GM23248 (cell line): ENCODE data around the gene VSTM1. TPM values are rescaled to one million over a fixed set of nuclear protein-coding genes. Genes with fewer than 3 reads are reported as not detected.

Source experiments
- DNase-seq: peaks from one replicate; pipeline ENCODE4 v3.0.0-alpha.2; 2015
- H2AFZ ChIP-seq: fragments of 200-600 bp; sonication (generic); 2 replicates; pipeline ENCODE4 v1.6.1; 2016; ENCODE audit warnings: antibody characterized with exemption
- H3F3A ChIP-seq: fragments of 200-600 bp; sonication (generic); 2 replicates; pipeline ENCODE4 v1.6.1; 2016; ENCODE audit warnings: mild to moderate bottlenecking, antibody characterized with exemption, mixed run types; ENCODE audit not compliant: insufficient read depth
- H3K27ac ChIP-seq: fragments of 200-600 bp; sonication (generic); 2 replicates; pipeline ENCODE4 v1.5.1; 2016; ENCODE audit warnings: mild to moderate bottlenecking
- H3K27me3 ChIP-seq: fragments of 200-600 bp; sonication (generic); replicated peaks from 2 replicates; pipeline ENCODE4 v1.6.1; 2016; ENCODE audit warnings: mild to moderate bottlenecking; ENCODE audit not compliant: insufficient read depth
- H3K36me3 ChIP-seq: fragments of 200-600 bp; sonication (generic); 2 replicates; pipeline ENCODE4 v1.6.1; 2016; ENCODE audit warnings: low read depth, mild to moderate bottlenecking
- H3K4me1 ChIP-seq: fragments of 200-600 bp; sonication (generic); 2 replicates; pipeline ENCODE4 v1.6.1; 2016; ENCODE audit warnings: mild to moderate bottlenecking; ENCODE audit not compliant: insufficient read depth
- H3K4me2 ChIP-seq: fragments of 200-600 bp; sonication (generic); one replicate; pipeline ENCODE4 v1.6.1; 2016; ENCODE audit warnings: mild to moderate bottlenecking; ENCODE audit not compliant: unreplicated experiment
- H3K4me3 ChIP-seq: fragments of 200-600 bp; sonication (generic); 2 replicates; pipeline ENCODE4 v1.5.1; 2016; ENCODE audit warnings: mild to moderate bottlenecking
- H3K79me2 ChIP-seq: fragments of 200-600 bp; sonication (generic); 2 replicates; pipeline ENCODE4 v1.6.1; 2016; ENCODE audit warnings: mild to moderate bottlenecking; ENCODE audit not compliant: insufficient read depth
- H3K9ac ChIP-seq: fragments of 200-600 bp; sonication (generic); 2 replicates; pipeline ENCODE4 v1.6.1; 2016; ENCODE audit warnings: mild to moderate bottlenecking
- H3K9me2 ChIP-seq: fragments of 200-600 bp; sonication (generic); 2 replicates; pipeline ENCODE4 v1.6.1; 2016; ENCODE audit warnings: mixed run types, mild to moderate bottlenecking, moderate library complexity; ENCODE audit not compliant: insufficient read depth
- H3K9me3 ChIP-seq: fragments of 200-600 bp; sonication (generic); one replicate; pipeline ENCODE4 v1.6.1; 2017; ENCODE audit warnings: low read depth
- H4K20me1 ChIP-seq: fragments of 200-600 bp; sonication (generic); 2 replicates; pipeline ENCODE4 v1.6.0; 2016; ENCODE audit not compliant: insufficient read depth
- EZH2 ChIP-seq: fragments of 200-600 bp; sonication (generic); IDR thresholded peaks from 2 replicates; pipeline ENCODE4 v1.6.1; 2018; ENCODE audit warnings: antibody characterized with exemption, mild to moderate bottlenecking; ENCODE audit not compliant: insufficient read depth, poor library complexity, severe bottlenecking
- EZH2phosphoT487 ChIP-seq: fragments of 200-600 bp; sonication (generic); IDR thresholded peaks from 2 replicates; pipeline ENCODE4 v1.6.1; 2018; ENCODE audit warnings: antibody characterized with exemption, moderate library complexity, mild to moderate bottlenecking, low read depth; ENCODE audit not compliant: insufficient read depth
- WGBS, 2 experiments: methylation state at CpG; one replicate each; pipeline ENCODE4 v1.1.6; 2015 to 2017; ENCODE audit warnings: low lambda C conversion rate in 2 of 2, low coverage in 1 of 2; ENCODE audit errors: missing lambda C conversion rate in 2 of 2; 5-methylcytosine and 5-hydroxymethylcytosine counted together
- in situ Hi-C: fragments of 300-500 bp; cut with MboI; formaldehyde crosslinking; loops from 2 replicates; pipeline ENCODE4 v1.15.0; 2020
- polyA plus RNA-seq: library from polyadenylated mRNA; unstranded; fragments of >200 nt; fragmentation: Nextera tagmentation; extraction: Ambion mirVana; gene quantifications from 2 replicates; pipeline ENCODE4 v1.2.1, GENCODE V29; 2016
- total RNA-seq: library from RNA; depleted of rRNA; stranded (reverse); fragments of >200 nt; shearing (Covaris generic); gene quantifications from 2 replicates; pipeline ENCODE4 v1.2.3, GENCODE V29; 2014

VSTM1 gene
- total and polyA plus RNA-seq, 2 experiments from 2014 or later = not detected

DNA sequence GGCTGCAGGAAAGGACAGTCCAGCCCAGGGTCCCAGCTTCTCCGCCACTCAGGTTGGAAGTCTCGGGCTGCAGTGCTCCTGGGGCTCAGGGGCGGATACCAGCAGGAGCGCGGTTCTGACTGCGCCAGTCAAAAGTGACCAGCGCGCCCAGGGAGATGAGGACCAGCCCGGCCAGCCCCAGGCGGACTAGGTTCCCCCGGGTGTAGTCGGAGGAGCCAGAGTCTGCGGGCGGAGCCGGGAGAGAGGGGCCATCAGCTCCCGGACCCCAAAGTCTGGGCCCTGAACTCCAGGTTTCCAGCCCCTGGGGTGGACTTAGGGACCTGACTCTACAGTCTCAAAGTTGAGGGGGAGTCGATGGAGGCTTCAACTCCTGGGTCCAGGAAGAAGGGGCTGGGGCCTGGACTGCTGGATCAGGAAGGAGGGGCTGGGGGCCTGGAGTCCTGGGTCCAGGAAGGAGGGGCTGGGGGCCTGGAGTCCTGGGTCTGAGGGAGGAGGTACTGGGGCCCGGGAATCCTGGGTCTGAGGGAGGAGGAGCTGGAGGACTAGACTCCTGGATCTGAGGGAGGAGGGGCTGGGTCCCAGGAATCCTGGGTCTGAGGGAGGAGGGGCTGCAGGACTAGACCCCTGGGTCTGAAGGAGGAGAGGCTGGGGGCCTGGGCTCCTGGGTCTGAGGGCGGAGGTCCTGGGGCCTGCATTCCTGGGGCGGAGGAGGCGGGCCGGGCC, 31.6 kb upstream of the VSTM1 start:
- peak overlapping the region; percentile 60 for H3K4me2 ChIP-seq
- no peak overlapping the region for H3K27ac ChIP-seq
- WGBS, 2 experiments = 72 to 86% methylated on average over 19 to 21 of the region's 22 CpGs
- peak overlapping the region; percentile 96 for H2AFZ ChIP-seq
- no peaks in the 10 kb centered on the region for H3K79me2 ChIP-seq
- H3K9ac ChIP-seq = peak overlapping the region; percentile 25; the same call in 1 of the 2 replicates
- no peaks in the 10 kb centered on the region for H3K9me3 ChIP-seq
- no peak for TF ChIP-seq EZH2
- no peak for TF ChIP-seq EZH2phosphoT487
- peak overlapping the region; percentile 73 for H3K4me3 ChIP-seq
- in situ Hi-C loops = no loop called here
- no peaks in the 10 kb centered on the region for H3K4me1 ChIP-seq
- H3K27me3 ChIP-seq = no peaks in the 10 kb centered on the region
- no peaks in the 10 kb centered on the region for H3K36me3 ChIP-seq
- DNase-seq = no peak
- no peaks in the 10 kb centered on the region for H3F3A ChIP-seq
- H3K9me2 ChIP-seq = no peaks in the 10 kb centered on the region
- H4K20me1 ChIP-seq = no peaks in the 10 kb centered on the region

DNA sequence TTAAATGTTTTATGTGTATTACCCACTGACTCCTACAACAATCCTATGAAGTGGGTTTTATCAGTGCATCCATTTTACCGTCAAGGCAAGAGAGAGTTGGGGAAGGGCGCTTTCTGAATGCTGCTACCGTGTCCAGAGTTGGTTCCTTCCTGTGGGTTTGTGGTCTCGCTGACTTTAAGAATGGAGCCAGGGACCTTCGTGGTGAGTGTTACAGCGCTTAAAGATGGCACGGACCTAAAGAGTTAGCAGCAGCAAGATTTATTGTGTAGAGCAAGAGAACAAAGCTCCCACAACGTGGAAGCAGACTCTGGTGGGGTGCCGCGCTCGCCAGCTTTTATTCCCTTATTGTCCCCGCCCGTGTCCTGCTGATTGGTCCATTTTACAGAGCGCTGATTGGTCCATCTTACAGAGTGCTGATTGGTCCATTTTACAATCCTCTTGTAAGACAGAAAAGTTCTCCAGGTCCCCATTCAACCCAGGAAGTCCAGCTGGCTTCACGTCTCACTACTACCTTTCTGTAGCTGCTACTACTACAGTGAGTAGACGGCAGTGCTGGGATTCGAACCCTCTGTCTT, 30.8 kb upstream of the VSTM1 start:
- no peaks in the 10 kb centered on the region for H3K9me2 ChIP-seq
- no peak overlapping the region for H3K9ac ChIP-seq
- TF ChIP-seq EZH2 (no peak), EZH2phosphoT487 (no peak)
- no peaks in the 10 kb centered on the region for H3K9me3 ChIP-seq
- no peaks in the 10 kb centered on the region for H3K36me3 ChIP-seq
- no peaks in the 10 kb centered on the region for H3F3A ChIP-seq
- in situ Hi-C loops = no loop called here
- H3K27ac ChIP-seq = no peak overlapping the region
- WGBS, 2 experiments = 79 to 81% methylated on average over 17 of the region's 17 CpGs
- no peaks in the 10 kb centered on the region for H4K20me1 ChIP-seq
- no peak overlapping the region for H3K4me2 ChIP-seq
- no peak for DNase-seq
- no peak overlapping the region for H2AFZ ChIP-seq
- H3K4me3 ChIP-seq = no peak overlapping the region
- no peaks in the 10 kb centered on the region for H3K4me1 ChIP-seq
- no peaks in the 10 kb centered on the region for H3K79me2 ChIP-seq
- no peaks in the 10 kb centered on the region for H3K27me3 ChIP-seq

DNA sequence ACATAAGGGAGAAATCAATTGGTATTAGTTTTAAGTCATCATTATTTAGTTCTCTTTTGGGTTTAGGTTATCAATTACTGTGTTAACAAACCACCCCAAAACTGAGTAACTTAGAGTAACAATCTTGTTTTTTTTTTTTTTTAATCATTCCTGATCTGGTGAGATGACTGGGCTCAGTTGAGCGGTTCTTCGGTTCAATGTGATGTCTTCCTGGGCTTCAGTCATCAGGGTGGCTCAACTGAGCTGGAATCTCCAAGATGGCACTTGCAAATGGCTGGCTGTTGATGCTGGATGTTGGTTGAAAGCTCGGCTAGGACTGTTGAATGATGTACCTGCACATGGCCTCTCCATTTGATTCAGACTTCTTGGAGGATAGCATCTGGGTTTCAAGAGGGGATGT, 20.7 kb upstream of the VSTM1 start:
- no peak overlapping the region for H3K9ac ChIP-seq
- H4K20me1 ChIP-seq = no peaks in the 10 kb centered on the region
- H3K4me2 ChIP-seq = no peak overlapping the region
- no peak overlapping the region for H3K4me3 ChIP-seq
- no peaks in the 10 kb centered on the region for H3K79me2 ChIP-seq
- 46 to 71% methylated on average over 3 of the region's 3 CpGs for WGBS, 2 experiments
- in situ Hi-C loops = no loop called here
- H3K9me3 ChIP-seq = no peaks in the 10 kb centered on the region
- H3F3A ChIP-seq = no peaks in the 10 kb centered on the region
- H2AFZ ChIP-seq = no peak overlapping the region
- H3K4me1 ChIP-seq = no peaks in the 10 kb centered on the region
- no peak for TF ChIP-seq EZH2phosphoT487
- DNase-seq = no peak
- no peaks in the 10 kb centered on the region for H3K36me3 ChIP-seq
- H3K9me2 ChIP-seq = no peaks in the 10 kb centered on the region
- no peak overlapping the region for H3K27ac ChIP-seq
- H3K27me3 ChIP-seq = no peaks in the 10 kb centered on the region

DNA sequence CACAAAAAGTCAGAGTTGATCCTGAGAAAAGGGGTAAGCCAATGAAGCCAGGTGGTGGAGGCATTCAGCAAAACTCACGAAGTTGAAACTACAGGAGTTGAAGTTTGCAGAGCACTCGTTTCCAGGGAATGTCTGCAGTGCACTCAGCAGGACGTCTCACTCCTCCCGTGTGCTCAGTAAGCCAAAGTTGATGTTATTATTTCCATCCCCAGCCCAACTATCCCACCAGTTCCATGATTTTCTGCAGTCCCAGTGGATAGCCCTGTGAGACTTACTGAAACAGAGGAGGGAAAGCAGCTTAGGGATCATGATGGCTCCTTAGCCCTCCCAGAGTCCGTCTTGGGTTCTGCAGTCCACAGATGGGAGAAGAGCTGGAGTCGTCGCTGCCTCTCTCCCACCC, 17.3 kb upstream of the VSTM1 start, which contains the start of gene TARM1:
TSS of gene TARM1 (minus strand) at position 334 of the 400 bp plus-strand sequence. CDS start at position 309, 25 bp downstream.
- Histone ChIP-seq H3K4me2 (no peak within 1 kb of the TSS), H4K20me1 (no peaks in the 10 kb centered on the region), H3K9me2 (no peaks in the 10 kb centered on the region), H3K79me2 (no peaks in the 10 kb centered on the region), H3F3A (no peaks in the 10 kb centered on the region), H3K27me3 (no peaks in the 10 kb centered on the region), H3K27ac (no peak within 1 kb of the TSS), H2AFZ (no peak within 1 kb of the TSS), H3K4me3 (no peak within 1 kb of the TSS), H3K9ac (no peak within 1 kb of the TSS), H3K4me1 (no peaks in the 10 kb centered on the region), H3K36me3 (no peaks in the 10 kb centered on the region), H3K9me3 (no peaks in the 10 kb centered on the region)
- WGBS, 2 experiments = 44 to 46% methylated on average over 7 of the region's 7 CpGs
- in situ Hi-C loops = no loop called here
- no peak for DNase-seq
- TF ChIP-seq EZH2 (no peak), EZH2phosphoT487 (no peak)
